ENCODE results near the gene SNX14.

DNA sequence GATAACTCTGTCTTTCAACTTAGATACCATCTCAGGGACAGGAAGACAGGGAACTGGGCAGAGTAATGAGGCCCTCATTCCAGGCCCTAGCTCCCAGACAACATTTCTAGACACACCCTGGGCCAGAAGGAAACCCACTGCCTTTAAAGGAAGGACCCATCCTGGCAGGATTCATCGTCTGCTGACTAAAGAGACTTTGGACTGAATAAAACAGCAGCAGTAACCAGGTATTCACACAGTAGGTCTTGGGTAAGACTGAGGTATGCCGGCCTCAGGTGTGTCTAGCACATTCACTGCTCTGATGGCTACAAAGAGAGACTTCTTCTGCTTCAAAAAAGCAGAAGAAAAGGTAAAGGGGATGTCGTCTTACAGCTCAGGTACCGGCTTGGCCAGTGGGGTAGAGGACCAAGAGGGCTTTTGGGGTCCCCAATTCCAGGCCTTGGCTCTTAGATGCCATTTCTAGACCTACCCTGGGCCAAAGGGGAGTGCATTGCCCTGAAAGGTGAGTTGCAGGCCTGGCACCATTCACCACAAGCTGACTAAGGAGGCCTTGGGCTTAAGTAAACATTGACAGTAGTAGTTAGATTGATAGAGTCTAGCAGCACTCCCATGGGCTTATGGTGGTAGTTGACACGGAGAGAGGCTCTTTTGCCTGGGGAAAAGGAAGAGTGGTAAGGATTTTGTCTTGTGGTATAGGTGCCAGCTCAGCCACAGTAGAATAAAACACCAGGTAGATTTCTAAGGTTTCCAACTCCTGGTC is 13.4 kb downstream of the SNX14 start:
- TF ChIP-seq POLR2A (IDR thresholded peaks at IDR 0.05): no peak
- TF ChIP-seq, protein P1, sequence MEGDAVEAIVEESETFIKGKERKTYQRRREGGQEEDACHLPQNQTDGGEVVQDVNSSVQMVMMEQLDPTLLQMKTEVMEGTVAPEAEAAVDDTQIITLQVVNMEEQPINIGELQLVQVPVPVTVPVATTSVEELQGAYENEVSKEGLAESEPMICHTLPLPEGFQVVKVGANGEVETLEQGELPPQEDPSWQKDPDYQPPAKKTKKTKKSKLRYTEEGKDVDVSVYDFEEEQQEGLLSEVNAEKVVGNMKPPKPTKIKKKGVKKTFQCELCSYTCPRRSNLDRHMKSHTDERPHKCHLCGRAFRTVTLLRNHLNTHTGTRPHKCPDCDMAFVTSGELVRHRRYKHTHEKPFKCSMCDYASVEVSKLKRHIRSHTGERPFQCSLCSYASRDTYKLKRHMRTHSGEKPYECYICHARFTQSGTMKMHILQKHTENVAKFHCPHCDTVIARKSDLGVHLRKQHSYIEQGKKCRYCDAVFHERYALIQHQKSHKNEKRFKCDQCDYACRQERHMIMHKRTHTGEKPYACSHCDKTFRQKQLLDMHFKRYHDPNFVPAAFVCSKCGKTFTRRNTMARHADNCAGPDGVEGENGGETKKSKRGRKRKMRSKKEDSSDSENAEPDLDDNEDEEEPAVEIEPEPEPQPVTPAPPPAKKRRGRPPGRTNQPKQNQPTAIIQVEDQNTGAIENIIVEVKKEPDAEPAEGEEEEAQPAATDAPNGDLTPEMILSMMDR (IDR thresholded peaks at IDR 0.05): no peak
